ENCODE measurements around the gene EGLN3.

EGLN3 gene

DNA sequence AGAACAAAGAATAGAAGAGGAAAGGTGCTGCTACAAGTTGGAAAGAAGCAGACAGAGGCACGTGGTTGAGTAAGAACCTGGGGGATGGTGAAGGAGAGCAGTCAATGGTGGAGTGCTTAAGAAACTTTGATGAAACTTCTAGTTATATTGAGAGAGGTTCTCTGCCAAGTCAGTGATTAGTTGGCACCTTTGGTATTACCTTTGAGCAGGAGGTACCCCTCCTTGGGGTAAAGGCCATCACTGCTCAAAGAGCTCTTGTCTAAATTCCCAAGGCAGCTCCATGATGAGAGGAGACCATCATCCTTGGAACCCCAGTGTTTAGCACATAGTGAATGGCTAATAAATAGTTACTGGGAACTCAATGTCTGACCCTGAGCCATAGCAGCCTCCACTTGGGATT, 1.7 kb upstream of the EGLN3 start:
- no peaks in the 10 kb centered on the region for H3K36me3 ChIP-seq (ENCODE audit: control insufficient read depth, insufficient read depth, low read length)
- no peaks in the 10 kb centered on the region for H3K9me3 ChIP-seq (ENCODE audit: control insufficient read depth, low read length)
- H3K4me2 ChIP-seq (ENCODE audit: low read length) = no peak overlapping the region
- TF ChIP-seq, protein P1, sequence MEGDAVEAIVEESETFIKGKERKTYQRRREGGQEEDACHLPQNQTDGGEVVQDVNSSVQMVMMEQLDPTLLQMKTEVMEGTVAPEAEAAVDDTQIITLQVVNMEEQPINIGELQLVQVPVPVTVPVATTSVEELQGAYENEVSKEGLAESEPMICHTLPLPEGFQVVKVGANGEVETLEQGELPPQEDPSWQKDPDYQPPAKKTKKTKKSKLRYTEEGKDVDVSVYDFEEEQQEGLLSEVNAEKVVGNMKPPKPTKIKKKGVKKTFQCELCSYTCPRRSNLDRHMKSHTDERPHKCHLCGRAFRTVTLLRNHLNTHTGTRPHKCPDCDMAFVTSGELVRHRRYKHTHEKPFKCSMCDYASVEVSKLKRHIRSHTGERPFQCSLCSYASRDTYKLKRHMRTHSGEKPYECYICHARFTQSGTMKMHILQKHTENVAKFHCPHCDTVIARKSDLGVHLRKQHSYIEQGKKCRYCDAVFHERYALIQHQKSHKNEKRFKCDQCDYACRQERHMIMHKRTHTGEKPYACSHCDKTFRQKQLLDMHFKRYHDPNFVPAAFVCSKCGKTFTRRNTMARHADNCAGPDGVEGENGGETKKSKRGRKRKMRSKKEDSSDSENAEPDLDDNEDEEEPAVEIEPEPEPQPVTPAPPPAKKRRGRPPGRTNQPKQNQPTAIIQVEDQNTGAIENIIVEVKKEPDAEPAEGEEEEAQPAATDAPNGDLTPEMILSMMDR (IDR thresholded peaks at IDR 0.05) = no peak
- no peak overlapping the region for H3K4me3 ChIP-seq (ENCODE audit: low read depth, low read length)
- H3K79me2 ChIP-seq = no peaks in the 10 kb centered on the region
- H3K4me1 ChIP-seq = peaks cover 3% of the 10 kb centered on the region
- no peak overlapping the region for H2AFZ ChIP-seq
- H3K9ac ChIP-seq = no peak overlapping the region
- no peaks in the 10 kb centered on the region for H3K27me3 ChIP-seq (ENCODE audit: control insufficient read depth, insufficient read depth, low read length)
- no peak overlapping the region for H3K27ac ChIP-seq

DNA sequence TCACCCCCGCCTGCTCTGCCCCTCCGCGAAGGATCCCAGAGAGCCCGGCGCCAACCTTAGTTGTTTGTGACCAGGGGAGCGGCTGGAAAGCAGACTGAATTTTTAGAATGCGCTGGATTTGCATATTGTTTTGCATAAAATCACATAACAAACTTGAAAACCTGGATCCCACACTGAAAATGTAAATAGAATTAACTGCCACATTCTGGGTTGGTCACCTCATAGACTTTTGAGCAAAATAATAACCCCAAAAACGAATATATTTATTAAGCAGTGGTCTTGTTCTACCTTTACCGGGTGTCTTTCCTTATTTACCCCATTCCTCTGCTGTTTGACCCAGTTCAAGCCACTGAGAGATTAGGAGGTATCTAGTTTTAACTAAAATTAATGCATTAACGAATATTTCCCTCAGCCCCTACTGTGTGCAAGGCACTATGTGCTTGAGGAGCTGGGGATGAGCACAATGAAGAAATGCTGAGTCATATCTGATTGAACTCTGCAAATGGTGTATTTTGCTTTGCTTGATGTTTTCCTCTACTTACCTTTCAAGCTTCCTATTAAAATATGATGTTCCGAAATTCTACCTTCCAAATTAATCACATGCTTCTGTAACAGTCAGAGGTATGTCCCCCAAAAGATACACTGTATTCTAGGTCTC, 438 bp upstream of the EGLN3 start:
- Histone ChIP-seq H3K9ac (no peak overlapping the region), H2AFZ (peak overlapping the region; percentile 78), H3K4me1 (peaks cover 3% of the 10 kb centered on the region), H3K36me3 (ENCODE audit: control insufficient read depth, insufficient read depth, low read length) (no peaks in the 10 kb centered on the region), H3K9me3 (ENCODE audit: control insufficient read depth, low read length) (no peaks in the 10 kb centered on the region), H3K27me3 (ENCODE audit: control insufficient read depth, insufficient read depth, low read length) (no peaks in the 10 kb centered on the region), H3K79me2 (no peaks in the 10 kb centered on the region), H3K4me3 (ENCODE audit: low read depth, low read length) (peak overlapping the region; percentile 45), H3K4me2 (ENCODE audit: low read length) (peak overlapping the region; percentile 85), H3K27ac (no peak overlapping the region)
- TF ChIP-seq, protein P1 (IDR thresholded peaks at IDR 0.05) = no peak

DNA sequence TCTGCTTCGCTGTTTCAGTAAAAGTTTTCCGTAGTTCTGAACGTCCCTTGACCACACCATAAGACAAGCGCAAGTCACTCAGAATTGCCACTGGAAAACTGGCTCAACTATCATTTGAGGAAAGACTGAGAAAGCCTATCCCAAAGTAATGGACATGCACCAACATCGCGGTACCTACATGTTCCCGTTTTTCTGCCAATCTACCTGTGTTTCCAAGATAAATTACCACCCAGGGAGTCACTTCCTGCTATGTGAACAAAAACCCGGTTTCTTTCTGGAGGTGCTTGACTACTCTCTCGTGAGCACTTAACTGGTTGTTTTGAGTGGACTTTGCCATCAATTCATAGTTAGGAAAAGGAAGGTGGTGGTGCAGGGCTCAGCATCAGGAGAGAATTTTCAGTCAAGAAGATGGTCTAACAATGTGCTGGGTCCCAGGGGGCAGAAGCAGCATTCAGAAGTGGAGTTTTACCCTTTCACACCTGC, 1.4 kb downstream of the EGLN3 start:
- H3K4me3 ChIP-seq (ENCODE audit: low read depth, low read length) = no peak overlapping the region
- no peak overlapping the region for H3K9ac ChIP-seq
- no peaks in the 10 kb centered on the region for H3K9me3 ChIP-seq (ENCODE audit: control insufficient read depth, low read length)
- H3K36me3 ChIP-seq (ENCODE audit: control insufficient read depth, insufficient read depth, low read length) = no peaks in the 10 kb centered on the region
- H2AFZ ChIP-seq = peak overlapping the region; percentile 78
- TF ChIP-seq, protein P1 (IDR thresholded peaks at IDR 0.05) = no peak
- H3K27me3 ChIP-seq (ENCODE audit: control insufficient read depth, insufficient read depth, low read length) = no peaks in the 10 kb centered on the region
- H3K4me1 ChIP-seq = peaks cover 3% of the 10 kb centered on the region
- no peak overlapping the region for H3K27ac ChIP-seq
- H3K79me2 ChIP-seq = no peaks in the 10 kb centered on the region
- H3K4me2 ChIP-seq (ENCODE audit: low read length) = peak overlapping the region; percentile 85

DNA sequence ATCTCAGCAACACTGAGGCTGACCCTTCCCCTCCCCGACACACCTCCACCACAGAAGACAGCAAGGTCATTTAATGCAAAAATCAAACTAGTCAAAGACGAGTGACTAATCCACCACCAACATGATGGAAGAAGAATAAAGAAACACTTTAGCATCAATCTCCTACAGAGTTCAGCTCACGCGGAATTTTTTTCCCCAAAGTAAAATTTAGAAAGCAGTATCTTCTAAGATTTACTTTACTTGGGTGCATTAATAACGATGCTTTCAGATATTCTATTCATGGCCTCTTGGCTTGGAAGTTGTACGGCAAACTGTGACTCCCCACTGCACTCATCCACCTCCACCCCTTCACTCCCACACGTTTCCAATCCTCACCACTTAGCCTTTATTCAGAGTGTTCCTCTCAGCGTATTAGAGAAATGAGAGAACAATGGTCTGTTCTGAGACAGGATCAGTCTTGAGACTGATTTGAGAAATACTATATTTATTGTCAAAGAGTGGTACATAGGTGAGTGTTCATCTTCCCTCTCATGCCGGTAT, 1.9 kb downstream of the EGLN3 start:
- no peak overlapping the region for H3K9ac ChIP-seq
- no peaks in the 10 kb centered on the region for H3K9me3 ChIP-seq (ENCODE audit: control insufficient read depth, low read length)
- H3K79me2 ChIP-seq = no peaks in the 10 kb centered on the region
- no peaks in the 10 kb centered on the region for H3K36me3 ChIP-seq (ENCODE audit: control insufficient read depth, insufficient read depth, low read length)
- H2AFZ ChIP-seq = peak overlapping the region; percentile 78
- H3K27me3 ChIP-seq (ENCODE audit: control insufficient read depth, insufficient read depth, low read length) = no peaks in the 10 kb centered on the region
- no peak overlapping the region for H3K4me2 ChIP-seq (ENCODE audit: low read length)
- no peak overlapping the region for H3K4me3 ChIP-seq (ENCODE audit: low read depth, low read length)
- peaks cover 3% of the 10 kb centered on the region for H3K4me1 ChIP-seq
- H3K27ac ChIP-seq = no peak overlapping the region
- TF ChIP-seq, protein P1 (IDR thresholded peaks at IDR 0.05) = no peak
